Neutrophil (primary cell): ENCODE results near the gene TBC1D14.

Experiments
- H3K27ac ChIP-seq: fragments of 200-600 bp; sonication (generic); 2 replicates; pipeline ENCODE4 v1.5.1; 2016; ENCODE audit warnings: mild to moderate bottlenecking, moderate library complexity
- H3K27me3 ChIP-seq: fragments of 200-600 bp; sonication (generic); 2 replicates; pipeline ENCODE4 v1.6.0; 2016; ENCODE audit warnings: mild to moderate bottlenecking
- H3K36me3 ChIP-seq: fragments of 200-600 bp; sonication (generic); 2 replicates; pipeline ENCODE4 v1.5.1; 2017
- H3K4me1 ChIP-seq, 2 experiments: fragments of 200-600 bp in 1 of 2; sonication (generic) in 1 of 2; 1 replicate in 1 of 2; 2 replicates in 1 of 2; pipeline versions ENCODE4 v1.5.1 to v1.6.1; 2013 to 2016; ENCODE audit warnings: low read depth in 1 of 2, low read length in 1 of 2, mild to moderate bottlenecking in 1 of 2, moderate library complexity in 1 of 2; ENCODE audit not compliant: control insufficient read depth in 1 of 2, insufficient read depth in 1 of 2
- H3K4me3 ChIP-seq, 2 experiments: fragments of 200-600 bp in 1 of 2; sonication (generic) in 1 of 2; 1 replicate in 1 of 2; 2 replicates in 1 of 2; pipeline ENCODE4 v1.5.1; 2013 to 2016; ENCODE audit warnings: low read depth in 1 of 2, low read length in 1 of 2, mild to moderate bottlenecking in 1 of 2, moderate library complexity in 1 of 2
- H3K9me3 ChIP-seq: fragments of 200-600 bp; sonication (generic); 2 replicates; pipeline ENCODE4 v1.5.1; 2016
- CTCF ChIP-seq: fragments of 200-600 bp; sonication (generic); IDR thresholded peaks from 2 replicates; pipeline ENCODE4 v1.5.1; 2016; ENCODE audit warnings: antibody characterized with exemption

TBC1D14 gene

GRCh38 chr4:6986072-6986780, 76.6 kb downstream of the TBC1D14 start:
- H3K4me1 ChIP-seq: peaks cover 52 to 64% of the 10 kb centered on the region in 2 experiments
- TF ChIP-seq CTCF: no peak
- peaks cover 4% of the 10 kb centered on the region for H3K36me3 ChIP-seq
- peak overlapping the region; percentile 86 to 87 for H3K4me3 ChIP-seq
- no peaks in the 10 kb centered on the region for H3K9me3 ChIP-seq
- H3K27ac ChIP-seq: peak overlapping the region; percentile 89
- H3K27me3 ChIP-seq: no peaks in the 10 kb centered on the region

GRCh38 chr4:6986781-6987587, 77.4 kb downstream of the TBC1D14 start:
- peak; percentile 58 for TF ChIP-seq CTCF
- Histone ChIP-seq H3K4me1 (peaks cover 59 to 72% of the 10 kb centered on the region in 2 experiments), H3K9me3 (no peaks in the 10 kb centered on the region), H3K4me3 (peak overlapping the region; percentile 86 to 87), H3K27me3 (no peaks in the 10 kb centered on the region), H3K36me3 (peaks cover 8% of the 10 kb centered on the region), H3K27ac (peak overlapping the region; percentile 89)

- Histone ChIP-seq H3K27ac (peak overlapping the region; percentile 89), H3K27me3 (no peaks in the 10 kb centered on the region), H3K9me3 (no peaks in the 10 kb centered on the region), H3K36me3 (peaks cover 8% of the 10 kb centered on the region), H3K4me3 (peak overlapping the region; percentile 86 to 87), H3K4me1 (peaks cover 62 to 72% of the 10 kb centered on the region in 2 experiments)
- TF ChIP-seq CTCF: no peak
These were observed 77.9 kb downstream of the TBC1D14 start for GRCh38 chr4:6987588-6987961.

- H3K27ac ChIP-seq: peak overlapping the region; percentile 89
- H3K27me3 ChIP-seq: no peaks in the 10 kb centered on the region
- H3K4me1 ChIP-seq: peaks cover 61 to 66% of the 10 kb centered on the region in 2 experiments
- peaks cover 9% of the 10 kb centered on the region for H3K36me3 ChIP-seq
- H3K9me3 ChIP-seq: no peaks in the 10 kb centered on the region
- peak overlapping the region; percentile 86 to 87 for H3K4me3 ChIP-seq
- no peak for TF ChIP-seq CTCF
These were observed 78.5 kb downstream of the TBC1D14 start for GRCh38 chr4:6988016-6988715.

GRCh38 chr4:6989331-6989923, 79.8 kb downstream of the TBC1D14 start:
- Histone ChIP-seq H3K4me1 (peaks cover 48 to 53% of the 10 kb centered on the region in 2 experiments), H3K9me3 (no peaks in the 10 kb centered on the region), H3K4me3 (no peak overlapping the region), H3K27me3 (no peaks in the 10 kb centered on the region), H3K27ac (peak overlapping the region; percentile 23), H3K36me3 (peaks cover 21% of the 10 kb centered on the region)
- no peak for TF ChIP-seq CTCF
